Ishikawa (cell line): ENCODE measurements around the gene HADHA.

Source experiments
- CEBPB ChIP-seq: IDR thresholded peaks from 2 replicates; pipeline ENCODE4 v1.6.1; 2012
- CREB1 ChIP-seq: IDR thresholded peaks from 2 replicates; pipeline ENCODE4 v1.6.1; 2012; ENCODE audit warnings: low read depth
- EGR1 ChIP-seq: IDR thresholded peaks from 2 replicates; pipeline ENCODE4 v1.6.1; 2012
- EP300 ChIP-seq: IDR thresholded peaks from 2 replicates; pipeline ENCODE4 v1.6.1; 2012; ENCODE audit warnings: borderline replicate concordance
- FOXM1 ChIP-seq: IDR thresholded peaks from 2 replicates; pipeline ENCODE4 v1.6.1; 2012; ENCODE audit warnings: low read depth, borderline replicate concordance
- MAX ChIP-seq: IDR thresholded peaks from 2 replicates; pipeline ENCODE4 v1.6.1; 2012
- NFIC ChIP-seq: IDR thresholded peaks from 2 replicates; pipeline ENCODE4 v1.6.1; 2012
- RAD21 ChIP-seq: IDR thresholded peaks from 2 replicates; pipeline ENCODE4 v1.6.1; 2012; ENCODE audit warnings: low read depth
- REST ChIP-seq: IDR thresholded peaks from 2 replicates; pipeline ENCODE4 v1.6.1; 2012; ENCODE audit warnings: low read depth, mild to moderate bottlenecking
- TAF1 ChIP-seq: IDR thresholded peaks from 2 replicates; pipeline ENCODE4 v1.6.1; 2012; ENCODE audit warnings: low read depth, mild to moderate bottlenecking
- TCF12 ChIP-seq: IDR thresholded peaks from 2 replicates; pipeline ENCODE4 v1.6.1; 2012; ENCODE audit warnings: low read depth
- TEAD4 ChIP-seq: IDR thresholded peaks from 2 replicates; pipeline ENCODE4 v1.6.1; 2012
- USF1 ChIP-seq: IDR thresholded peaks from 2 replicates; pipeline ENCODE4 v1.6.1; 2012
- YY1 ChIP-seq: IDR thresholded peaks from 2 replicates; pipeline ENCODE4 v1.6.1; 2012; ENCODE audit warnings: low read depth
- ZBTB7A ChIP-seq: IDR thresholded peaks from 2 replicates; pipeline ENCODE4 v1.6.1; 2012; ENCODE audit warnings: low read depth

HADHA gene

GRCh38 chr2:26268213-26268612 is 23.8 kb upstream of the HADHA start:
- TF ChIP-seq USF1 (no peak), NFIC (no peak), TAF1 (no peak), FOXM1 (no peak), MAX (no peak), YY1 (no peak), ZBTB7A (no peak), CREB1 (no peak), TCF12 (no peak)

- TF ChIP-seq NFIC: no peak
- no peak for TF ChIP-seq REST
- no peak for TF ChIP-seq FOXM1
- no peak for TF ChIP-seq CEBPB
- no peak for TF ChIP-seq CREB1
- no peak for TF ChIP-seq TCF12
- no peak for TF ChIP-seq ZBTB7A
- TF ChIP-seq TAF1: no peak
- no peak for TF ChIP-seq YY1
- no peak for TF ChIP-seq MAX
- TF ChIP-seq EP300: no peak
- TF ChIP-seq TEAD4: no peak
Observed at GRCh38 chr2:26255759-26256384, 11.4 kb upstream of the HADHA start.

GRCh38 chr2:26251893-26252292 is 7.5 kb upstream of the HADHA start:
- TF ChIP-seq NFIC (no peak), RAD21 (no peak), CEBPB (no peak), YY1 (no peak), EP300 (no peak), EGR1 (no peak)

- TF ChIP-seq NFIC: no peak
- no peak for TF ChIP-seq MAX
- no peak for TF ChIP-seq USF1
- no peak for TF ChIP-seq YY1
- no peak for TF ChIP-seq REST
- no peak for TF ChIP-seq ZBTB7A
- TF ChIP-seq TEAD4: no peak
- TF ChIP-seq RAD21: no peak
- no peak for TF ChIP-seq TCF12
- no peak for TF ChIP-seq EGR1
- no peak for TF ChIP-seq CREB1
- no peak for TF ChIP-seq CEBPB
- no peak for TF ChIP-seq TAF1
- TF ChIP-seq EP300: no peak
- TF ChIP-seq FOXM1: no peak
Observed at GRCh38 chr2:26249625-26250024, 5.2 kb upstream of the HADHA start.

GRCh38 chr2:26246818-26247217 is 2.4 kb upstream of the HADHA start:
- TF ChIP-seq REST: no peak
- TF ChIP-seq CEBPB: no peak
- TF ChIP-seq YY1: no peak
- TF ChIP-seq ZBTB7A: no peak
- TF ChIP-seq EP300: no peak
